GM11168 (cell line): Measurements from ENCODE around the gene ZNF584.
"Not testable (repeated sequence)": the region's sequence is repeated elsewhere in the genome, so short reads cannot be mapped to it uniquely, and the experiment has no call there.

Source experiments
- in situ Hi-C: fragments of 300-500 bp; cut with MboI; formaldehyde crosslinking; loops from one replicate; pipeline ENCODE4 v1.12.0; 2022; ENCODE audit warnings: low sequenced_read_pairs; ENCODE audit not compliant: unreplicated experiment

Gene ZNF584

DNA sequence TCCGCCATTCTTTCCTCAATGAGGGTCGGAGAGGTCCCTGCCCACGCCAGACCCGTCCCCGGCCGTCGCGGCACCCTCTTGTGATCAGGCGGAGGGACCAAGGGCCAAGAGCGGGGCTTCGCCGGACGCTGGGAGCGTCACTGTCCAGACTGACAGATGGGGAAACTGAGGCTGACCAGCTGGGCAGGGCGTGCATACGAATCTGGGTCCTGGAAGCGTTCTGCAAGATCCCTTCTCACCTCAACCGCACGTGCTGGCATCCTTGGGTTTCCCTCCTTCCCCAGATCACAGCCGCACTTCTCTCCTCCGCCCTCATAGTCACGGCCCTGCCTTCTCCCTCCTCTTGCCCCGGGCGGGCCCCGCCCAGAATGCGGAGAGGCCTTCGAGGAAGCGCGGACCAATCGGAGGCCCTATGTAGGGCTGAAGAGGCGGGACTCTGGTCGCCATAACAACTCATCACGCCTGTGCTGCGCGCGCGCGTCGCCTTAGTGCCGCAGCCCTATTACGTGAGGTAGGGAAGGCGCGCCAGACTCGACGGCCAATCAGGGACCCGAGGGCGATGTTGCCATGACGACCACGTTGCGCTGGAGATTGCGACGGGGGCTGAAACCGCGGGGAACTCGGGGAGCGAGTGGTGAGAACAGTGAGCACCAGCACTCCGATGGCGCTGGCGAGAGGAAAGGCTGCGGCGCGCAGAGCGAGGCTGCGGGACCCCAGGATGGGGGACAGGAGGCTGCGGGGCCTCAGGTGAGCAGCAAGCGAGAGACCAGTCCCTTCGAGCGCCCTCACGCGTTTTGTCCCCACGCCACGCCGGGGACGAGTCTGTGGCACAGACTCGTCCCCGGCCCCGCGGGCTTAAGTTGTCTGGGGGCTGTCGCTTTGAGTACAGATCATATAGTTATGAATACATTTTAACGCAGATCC lies 7.3 kb upstream of the ZNF584 start:
- in situ Hi-C loops, result no loop called here

DNA sequence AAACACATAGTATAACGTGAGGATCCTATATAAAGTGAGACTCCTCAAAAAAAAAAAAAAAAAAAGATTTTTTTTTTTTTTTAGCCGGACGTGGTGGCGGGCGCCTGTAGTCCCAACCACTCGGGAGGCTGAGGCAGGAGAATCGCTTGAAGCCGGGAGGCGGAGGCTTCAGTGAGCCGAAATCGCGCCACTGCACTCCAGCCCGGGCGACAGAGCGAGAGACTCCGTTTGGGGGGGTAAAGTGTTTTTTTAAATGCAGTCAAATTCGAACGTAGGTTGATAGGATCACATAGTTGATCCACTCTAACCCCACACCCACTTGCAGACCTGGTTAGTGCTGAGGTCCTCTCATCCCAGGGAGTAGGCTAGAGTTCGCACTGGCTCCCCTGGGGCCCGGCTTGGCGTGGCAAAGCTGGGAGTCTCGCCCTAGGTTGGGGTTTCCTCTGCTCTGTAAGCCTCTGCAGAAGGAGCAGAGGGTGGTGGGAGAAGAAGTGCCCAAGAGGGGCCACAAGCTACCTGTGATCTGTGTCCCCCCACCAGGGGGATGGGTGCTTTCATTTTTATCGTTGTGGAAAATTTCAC lies 6.5 kb upstream of the ZNF584 start:
- in situ Hi-C loops, result no loop called here

DNA sequence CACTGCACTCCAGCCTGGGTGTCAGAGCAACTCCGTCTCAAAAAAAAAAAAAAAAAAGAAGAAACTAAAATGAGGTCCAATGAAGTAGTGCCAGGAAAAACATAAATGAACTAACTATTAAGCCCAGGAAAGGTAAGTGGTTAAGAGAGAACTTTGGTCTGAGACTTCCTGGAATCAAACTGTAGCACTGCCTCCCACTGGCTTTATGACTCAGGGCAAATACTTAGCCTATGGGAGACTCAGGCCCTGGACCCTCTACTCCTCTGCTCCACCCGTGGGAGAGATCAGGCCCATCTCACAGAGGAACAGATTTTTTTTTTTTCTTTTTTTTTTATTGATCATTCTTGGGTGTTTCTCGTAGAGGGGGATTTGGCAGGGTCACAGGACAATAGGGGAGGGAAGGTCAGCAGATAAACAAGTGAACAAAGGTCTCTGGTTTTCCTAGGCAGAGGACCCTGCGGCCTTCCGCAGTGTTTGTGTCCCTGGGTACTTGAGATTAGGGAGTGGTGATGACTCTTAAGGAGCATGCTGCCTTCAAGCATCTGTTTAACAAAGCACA lies 4.5 kb upstream of the ZNF584 start:
- in situ Hi-C loops, result not testable (repeated sequence)

DNA sequence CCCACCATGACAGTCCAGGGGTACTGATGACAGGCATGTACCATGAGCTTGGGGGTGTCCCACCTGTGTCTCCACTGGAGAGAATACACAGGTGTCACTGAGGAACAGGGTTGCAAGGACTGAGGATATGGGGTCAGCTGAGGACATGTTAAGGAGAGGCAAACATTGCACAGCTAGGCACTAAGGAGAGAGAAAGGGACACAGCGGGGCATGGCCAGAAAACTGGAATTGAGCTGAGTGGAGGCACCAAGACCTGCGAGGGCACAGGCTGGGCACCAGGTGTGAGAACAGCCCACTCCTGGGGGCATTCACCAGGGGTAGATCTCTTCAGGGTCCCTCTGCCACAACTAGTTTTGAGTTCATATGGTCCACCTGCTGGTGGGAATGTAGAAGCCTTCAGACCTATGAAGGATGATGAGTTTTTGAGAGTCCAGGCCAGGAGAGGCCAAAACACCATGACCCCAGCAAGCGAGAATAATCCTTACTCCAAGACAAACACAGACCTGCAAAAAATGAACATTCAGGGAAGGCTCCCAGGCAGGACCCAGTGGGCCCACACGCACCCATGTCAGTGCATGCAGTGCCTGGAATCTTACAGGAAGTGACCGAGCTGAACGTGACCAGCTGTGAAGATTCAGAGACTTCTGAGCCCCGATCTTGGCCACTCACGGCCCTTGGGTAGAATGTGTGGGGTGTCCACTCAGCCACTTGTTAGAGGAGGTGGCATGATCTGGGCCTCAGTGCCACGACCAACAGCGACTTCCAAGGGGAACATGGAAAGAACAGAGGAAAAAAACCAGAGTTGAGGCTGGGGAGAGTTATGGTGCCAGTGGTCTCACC lies 1.4 kb upstream of the ZNF584 start:
- in situ Hi-C loops, result no loop called here

DNA sequence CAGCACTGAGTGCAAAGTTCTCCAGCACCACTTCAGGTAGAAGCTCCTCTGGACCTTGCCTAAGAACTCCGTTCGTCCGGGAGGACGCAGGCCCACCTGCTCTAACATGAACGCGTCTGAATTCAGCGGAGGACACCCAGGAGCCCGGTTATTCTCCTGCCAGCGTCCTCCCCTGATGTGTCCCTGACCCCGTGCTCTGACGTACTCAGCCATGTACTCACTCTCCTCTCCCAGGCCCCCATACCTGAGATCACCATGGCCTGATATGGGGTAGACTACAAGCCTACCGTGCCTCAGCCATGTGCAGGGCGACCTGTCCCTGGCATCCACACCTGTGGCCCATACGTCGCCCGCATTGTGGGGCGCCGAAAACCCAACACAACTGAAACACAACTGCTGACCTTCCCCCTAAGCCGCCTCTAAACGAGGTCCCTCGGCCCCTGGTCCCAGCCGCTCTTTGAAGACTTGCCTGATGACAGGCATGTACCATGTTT lies 744 bp upstream of the ZNF584 start:
- in situ Hi-C loops, result no loop called here

DNA sequence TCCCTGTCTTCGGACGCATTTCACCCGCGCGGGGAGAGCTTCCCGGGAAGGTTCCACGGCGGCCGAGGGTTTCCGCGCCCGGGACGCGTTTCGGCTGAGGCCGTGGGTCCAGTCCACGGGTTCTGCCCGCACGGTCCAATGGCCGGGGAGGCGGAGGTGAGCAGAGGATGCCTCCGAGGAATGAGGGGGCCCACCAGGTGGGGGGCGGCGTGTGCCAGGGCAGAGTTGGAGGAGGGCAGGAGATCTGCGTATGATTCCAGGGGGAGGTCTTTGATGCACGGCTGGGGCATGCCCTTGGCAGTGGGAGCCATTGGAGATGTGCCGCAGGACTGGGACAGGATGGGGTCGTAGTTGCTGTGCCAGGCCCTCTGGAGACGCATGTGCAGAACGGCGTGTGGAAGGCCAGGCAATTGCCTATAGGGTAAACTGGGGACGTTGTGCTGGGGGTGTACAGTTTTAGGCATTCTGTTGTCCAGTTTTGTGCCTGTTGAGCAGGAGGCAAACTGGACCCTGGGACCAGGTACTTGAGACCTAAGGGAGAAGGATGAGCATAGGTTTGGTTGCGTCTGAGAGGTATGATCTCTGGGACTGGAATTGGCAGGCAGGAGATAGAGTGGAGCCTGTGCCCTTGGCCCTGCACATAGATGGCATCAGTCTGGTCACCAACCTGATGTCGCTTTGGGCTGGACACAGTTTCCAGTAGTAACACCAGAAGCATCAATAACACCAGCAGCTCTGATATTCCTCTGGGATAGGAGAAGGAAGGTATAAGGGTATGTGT lies 751 bp downstream of the ZNF584 start:
- in situ Hi-C loops, result no loop called here

DNA sequence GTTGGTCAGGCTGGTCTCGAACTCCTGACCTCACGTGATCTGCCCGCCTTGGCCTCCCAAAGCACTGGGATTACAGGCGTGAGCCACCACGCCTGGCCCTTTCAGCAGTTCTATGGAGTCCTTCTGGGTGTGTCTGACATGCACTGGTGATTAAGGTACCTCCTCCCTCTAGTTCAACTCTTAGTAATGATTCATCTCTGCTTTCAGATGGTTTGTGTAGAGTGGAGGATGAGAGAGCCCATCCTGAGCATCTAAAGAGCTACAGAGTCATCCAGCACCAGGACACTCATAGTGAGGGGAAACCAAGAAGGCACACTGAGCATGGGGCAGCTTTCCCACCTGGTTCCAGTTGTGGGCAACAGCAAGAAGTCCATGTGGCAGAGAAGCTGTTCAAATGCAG lies 8.2 kb downstream of the ZNF584 start:
- in situ Hi-C loops, result no loop called here

DNA sequence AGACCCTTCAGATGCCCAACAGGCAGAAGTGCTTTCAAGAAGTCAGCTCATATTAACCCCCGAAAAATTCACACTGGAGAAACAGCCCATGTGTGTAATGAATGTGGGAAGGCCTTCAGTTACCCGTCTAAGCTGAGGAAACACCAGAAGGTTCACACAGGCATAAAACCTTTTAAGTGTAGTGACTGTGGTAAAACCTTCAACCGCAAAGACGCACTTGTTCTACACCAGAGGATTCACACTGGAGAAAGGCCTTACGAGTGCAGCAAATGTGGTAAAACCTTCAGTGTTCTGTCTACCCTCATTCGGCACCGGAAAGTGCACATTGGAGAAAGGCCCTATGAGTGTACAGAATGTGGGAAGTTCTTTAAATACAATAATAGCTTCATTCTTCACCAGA lies 8.6 kb downstream of the ZNF584 start:
- in situ Hi-C loops, result no loop called here

DNA sequence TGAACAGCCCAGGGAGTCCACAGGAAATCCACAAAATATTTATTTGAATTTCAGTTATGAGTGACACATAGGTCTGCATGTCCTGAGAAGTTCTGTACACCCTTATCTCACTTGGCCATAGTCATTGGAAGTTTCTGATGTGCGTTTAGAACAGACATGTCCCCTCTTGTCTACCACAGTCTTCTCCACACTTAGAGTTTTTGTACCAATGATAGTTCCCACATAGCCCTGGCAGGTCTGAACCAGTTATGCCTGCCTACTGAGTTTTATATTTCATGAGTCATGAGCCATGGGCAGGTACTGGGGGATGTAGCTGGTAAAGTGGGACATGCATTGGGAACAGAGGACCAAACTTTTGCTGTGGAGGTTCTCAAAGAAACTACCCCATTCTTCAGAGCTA lies 20.2 kb downstream of the ZNF584 start:
- in situ Hi-C loops, result no loop called here

DNA sequence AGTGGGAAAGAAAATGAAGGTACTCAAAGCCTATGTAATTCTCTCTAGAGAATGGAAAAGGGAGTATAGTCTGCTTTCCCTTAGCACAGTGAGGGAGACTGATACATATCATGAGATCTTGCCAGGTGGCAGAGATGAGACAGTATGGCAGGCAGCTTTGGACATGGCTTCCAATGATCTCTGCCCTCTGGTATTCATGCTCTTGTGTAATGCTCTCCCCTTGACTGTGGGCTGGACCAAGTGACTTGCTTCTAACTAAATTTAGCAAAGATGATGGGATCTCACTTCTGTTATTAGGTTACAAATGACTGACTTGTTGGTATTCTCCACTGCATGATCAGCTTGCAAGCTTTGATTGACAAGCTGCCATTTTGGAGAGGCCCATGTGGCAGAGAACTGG lies 21.3 kb downstream of the ZNF584 start:
- in situ Hi-C loops, result no loop called here

DNA sequence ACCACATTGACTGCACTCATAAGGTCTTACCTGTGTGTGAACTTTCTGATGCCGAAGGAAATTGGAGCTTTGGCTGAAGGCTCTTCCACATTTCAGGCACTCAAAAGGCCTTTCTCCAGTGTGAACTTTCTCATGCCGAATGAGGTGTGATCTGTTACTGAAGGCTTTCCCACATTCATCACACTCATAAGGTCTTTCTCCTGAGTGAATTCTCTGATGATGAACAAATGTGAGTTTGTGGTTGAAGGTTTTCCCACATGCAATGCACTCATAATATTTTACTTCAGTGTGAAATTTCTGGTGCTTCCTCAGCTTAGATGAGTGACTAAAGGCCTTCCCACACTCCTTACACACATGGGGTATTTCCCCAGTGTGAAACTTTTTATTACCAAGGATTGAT lies 25.8 kb downstream of the ZNF584 start:
- in situ Hi-C loops, result no loop called here

DNA sequence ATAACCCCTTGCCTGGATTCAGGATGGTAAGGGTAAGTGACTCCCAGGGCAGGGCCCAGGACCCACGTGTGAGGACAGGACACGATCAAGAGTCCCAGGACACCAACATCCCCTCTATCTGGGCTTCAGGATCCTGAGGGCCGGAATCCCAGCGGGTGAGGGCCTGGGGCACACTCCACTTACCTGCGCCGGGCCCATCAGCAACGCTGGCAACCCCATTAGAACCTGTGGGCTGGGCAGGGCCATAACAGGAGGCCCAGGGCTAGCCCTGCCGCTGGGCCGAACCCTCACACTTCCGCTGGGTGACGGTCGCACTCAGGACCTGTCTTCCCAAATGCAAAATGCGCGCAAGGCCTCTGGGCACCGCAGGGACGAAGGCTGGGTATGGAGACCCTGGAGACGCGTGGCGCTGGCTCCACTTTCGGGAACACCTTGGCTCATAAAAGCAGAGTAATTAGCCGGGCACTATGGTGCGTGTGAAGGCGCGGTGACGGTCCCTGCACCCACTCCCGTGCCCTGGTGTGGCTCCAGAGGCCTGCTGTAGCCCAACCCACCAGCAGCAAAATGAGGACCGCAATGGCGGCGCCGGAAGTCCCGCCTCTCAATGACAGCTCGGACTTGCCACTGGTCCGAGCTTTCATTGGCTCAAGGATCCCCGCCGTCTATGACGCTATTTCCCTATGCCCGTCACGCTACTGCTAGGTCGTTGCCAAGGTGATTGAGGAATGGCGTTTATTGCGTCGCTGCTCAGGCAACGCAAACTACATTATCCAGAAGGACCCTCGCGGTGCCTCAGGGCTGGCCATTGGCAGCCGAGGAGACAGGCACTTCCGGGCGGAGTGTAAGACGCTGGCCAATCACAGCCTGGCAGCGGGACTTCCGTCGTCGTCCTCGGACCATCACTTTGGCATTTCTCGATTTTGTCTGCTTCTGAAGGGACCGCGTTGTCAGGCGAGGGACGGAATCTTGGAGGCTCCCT lies 31.4 kb downstream of the ZNF584 start, which contains the start of gene ZNF132:
Gene ZNF132 (minus strand): TSS at position 578 of the 979 bp plus-strand sequence. CDS start 332 bp downstream, at position 246.
- in situ Hi-C loops, result no loop called here

DNA sequence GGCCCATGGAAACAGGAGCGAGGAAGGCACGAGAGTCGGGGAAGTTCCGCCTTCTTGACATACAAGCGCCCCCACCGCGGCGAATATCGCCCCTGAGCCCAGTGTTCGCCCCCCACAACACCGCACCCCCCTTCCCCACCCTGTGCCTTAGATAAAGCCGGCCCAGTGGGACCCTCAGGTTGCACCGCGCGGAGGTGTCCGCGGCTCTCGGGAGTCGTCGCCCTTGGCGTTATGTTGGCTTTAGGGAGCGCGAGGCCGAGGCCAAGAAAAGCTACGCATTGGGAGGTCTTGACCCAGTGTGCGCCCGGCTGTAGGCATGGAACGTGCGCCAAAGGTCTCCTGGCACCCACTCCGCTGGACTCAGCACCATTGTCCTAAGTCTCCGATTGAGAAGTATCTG lies 32.1 kb downstream of the ZNF584 start:
- in situ Hi-C loops, result no loop called here

DNA sequence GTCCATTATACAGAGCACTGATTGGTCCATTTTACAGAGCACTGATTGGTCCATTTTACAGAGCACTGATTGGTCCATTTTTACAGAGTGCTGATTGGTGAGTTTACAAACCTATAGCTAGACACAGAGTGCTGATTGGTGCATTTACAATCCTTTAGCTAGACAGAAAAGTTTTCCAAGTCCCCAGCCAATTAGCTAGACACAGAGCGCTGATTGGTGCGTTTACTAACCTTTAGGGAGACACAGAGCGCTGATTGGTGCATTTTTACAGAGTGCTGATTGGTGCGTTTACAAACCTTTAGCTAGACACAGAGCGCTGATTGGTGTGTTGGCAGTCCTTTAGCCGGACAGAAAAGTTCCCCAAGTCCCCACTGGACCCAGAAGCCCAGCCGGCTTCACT lies 34.5 kb downstream of the ZNF584 start:
- in situ Hi-C loops, result not testable (repeated sequence)

DNA sequence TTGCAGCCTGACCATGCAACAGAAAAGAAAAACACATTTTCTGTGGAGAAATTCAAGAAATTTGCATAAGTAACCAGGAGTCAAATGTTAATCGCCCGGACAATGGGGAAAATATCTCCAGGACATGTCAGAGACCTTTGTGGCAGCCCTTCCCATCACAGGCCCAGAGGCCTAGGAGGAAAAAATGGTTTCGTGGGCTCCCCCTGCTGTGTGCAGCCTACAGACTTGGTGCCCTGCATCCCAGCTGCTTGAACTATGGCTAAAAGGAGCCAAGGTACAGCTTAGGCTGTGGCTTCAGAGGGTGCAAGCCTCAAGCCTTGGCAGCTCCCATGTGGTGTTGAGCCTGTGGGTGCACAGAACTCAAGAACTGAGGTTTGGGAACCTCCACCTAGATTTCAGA lies 40.4 kb downstream of the ZNF584 start:
- in situ Hi-C loops, result not testable (repeated sequence)

DNA sequence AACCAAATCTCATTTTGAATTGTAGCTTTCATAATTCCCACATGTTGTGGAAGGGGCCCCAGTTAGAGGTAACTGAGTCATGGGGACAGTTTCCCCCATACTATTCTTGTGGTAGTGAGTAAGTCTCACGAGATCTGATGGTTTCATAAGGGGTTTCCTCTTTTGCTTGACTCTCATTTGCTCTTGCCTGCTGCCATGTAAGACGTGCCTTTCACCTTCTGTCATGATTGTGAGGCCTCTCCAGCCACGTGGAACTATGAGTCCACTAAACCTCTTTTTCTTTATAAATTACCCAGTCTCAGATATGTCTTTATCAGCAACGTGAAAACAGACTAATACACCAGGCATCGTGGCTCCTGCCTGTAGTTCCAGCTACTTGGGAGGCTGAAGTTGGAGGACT lies 41.5 kb downstream of the ZNF584 start:
- in situ Hi-C loops, result not testable (repeated sequence)

DNA sequence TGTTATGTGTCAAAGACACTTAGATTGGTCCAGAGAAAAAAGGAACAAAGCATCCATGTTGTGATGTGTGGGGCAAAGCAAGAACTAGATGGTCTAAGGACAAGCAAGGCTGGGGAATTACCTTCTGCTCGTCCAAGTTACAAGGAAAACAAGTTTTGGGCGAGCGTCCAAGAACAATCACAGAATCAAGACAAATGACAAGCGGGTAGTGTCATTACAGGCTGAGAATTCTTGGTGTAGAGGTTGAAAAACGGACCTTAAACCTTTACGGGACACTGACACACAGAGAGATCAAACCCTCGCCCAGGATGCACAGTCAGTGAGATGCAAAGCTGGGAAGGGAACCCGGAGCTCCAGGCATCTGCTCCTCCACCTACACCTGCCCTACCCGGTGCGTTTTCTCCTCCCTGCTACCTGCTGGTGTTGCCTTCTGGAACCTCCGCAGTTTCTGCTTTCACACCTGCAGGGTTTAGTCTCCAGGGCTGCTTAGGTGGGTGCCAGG lies 42.5 kb downstream of the ZNF584 start:
- in situ Hi-C loops, result no loop called here

DNA sequence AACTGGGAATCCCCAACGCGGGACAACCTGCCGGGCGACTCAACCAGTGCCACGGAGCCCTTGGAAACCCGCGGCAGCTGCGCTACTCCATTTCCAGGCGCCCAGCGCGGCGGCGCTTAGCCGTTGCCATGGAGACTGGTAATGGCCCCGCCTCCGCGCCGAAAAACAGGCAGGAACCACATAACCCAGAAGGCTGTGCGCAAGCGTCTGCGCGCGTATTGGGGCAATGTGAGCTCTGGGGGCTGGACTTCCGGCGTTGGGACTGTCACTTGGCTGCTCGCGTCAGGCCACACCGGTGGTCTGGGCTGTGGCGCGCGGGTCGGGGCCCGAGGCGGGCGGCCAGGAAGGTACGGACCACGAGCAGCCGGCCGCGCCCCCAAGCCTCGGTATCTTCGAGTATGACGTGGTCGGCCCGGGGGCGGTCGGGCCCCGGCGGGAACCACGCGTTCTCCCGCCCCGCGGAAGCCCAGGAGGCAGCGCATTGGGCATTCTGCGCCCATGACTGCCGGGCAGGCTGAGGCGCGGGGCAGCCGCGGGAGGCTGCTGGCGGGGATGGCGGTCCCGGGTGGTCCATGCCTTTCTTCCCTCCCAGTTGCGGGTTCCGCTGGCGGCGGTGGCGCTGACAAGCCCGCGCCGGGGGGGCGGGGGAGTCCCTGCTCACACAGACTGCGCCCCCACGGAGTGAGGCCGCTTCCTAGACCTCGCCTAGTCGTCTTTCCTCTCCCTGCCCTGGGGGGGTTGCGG lies 43.1 kb downstream of the ZNF584 start, which contains the start of gene ZNF324B:
Gene ZNF324B (plus strand): TSS at position 265 of the 744 bp plus-strand sequence. CDS start 2,080 bp downstream, outside the sequence.
- in situ Hi-C loops, result no loop called here
